Nephron progenitor cell (in vitro differentiated cells): ENCODE data around the gene ADAMTS16.

Experiments used
- DNase-seq: peaks from one replicate; pipeline ENCODE4 v3.0.0; 2021
- H3K27ac Mint-ChIP-seq: 2 replicates; pipeline ENCODE4 v1.8.0; 2021; ENCODE audit warnings: mild to moderate bottlenecking, moderate library complexity, mixed read lengths
- H3K27me3 Mint-ChIP-seq: 2 replicates; pipeline ENCODE4 v1.8.0; 2021; ENCODE audit warnings: mild to moderate bottlenecking, low read depth, mixed read lengths; ENCODE audit not compliant: poor library complexity
- H3K36me3 Mint-ChIP-seq: 2 replicates; pipeline ENCODE4 v1.8.0; 2021; ENCODE audit warnings: low read depth, mixed read lengths
- H3K4me1 Mint-ChIP-seq: 2 replicates; pipeline ENCODE4 v1.8.0; 2021; ENCODE audit warnings: mixed read lengths
- H3K4me3 Mint-ChIP-seq: 2 replicates; pipeline ENCODE4 v1.8.0; 2021; ENCODE audit warnings: mild to moderate bottlenecking, moderate library complexity, mixed read lengths
- H3K9me3 Mint-ChIP-seq: 2 replicates; pipeline ENCODE4 v1.8.0; 2021; ENCODE audit warnings: mild to moderate bottlenecking, moderate library complexity, mixed read lengths
- CTCF ChIP-seq: fragments of 200-600 bp; sonication (generic); IDR thresholded peaks from 2 replicates; pipeline ENCODE4 v1.5.0; 2021; ENCODE audit warnings: antibody characterized with exemption

ADAMTS16 gene

GRCh38 chr5:5252106-5252505 lies 112.0 kb downstream of the ADAMTS16 start:
- no peak for TF ChIP-seq CTCF
- no peak for DNase-seq
- peaks cover 2% of the 10 kb centered on the region for H3K4me1 Mint-ChIP-seq
- H3K27me3 Mint-ChIP-seq = peaks cover 6% of the 10 kb centered on the region
- peaks cover 13% of the 10 kb centered on the region for H3K36me3 Mint-ChIP-seq
- H3K27ac Mint-ChIP-seq = no peak overlapping the region
- peaks cover 41% of the 10 kb centered on the region for H3K9me3 Mint-ChIP-seq
- no peak overlapping the region for H3K4me3 Mint-ChIP-seq

- Mint-ChIP-seq H3K4me1 (peaks cover 21% of the 10 kb centered on the region), H3K27ac (no peak overlapping the region), H3K4me3 (no peak overlapping the region), H3K9me3 (peaks cover 42% of the 10 kb centered on the region), H3K36me3 (peaks cover 13% of the 10 kb centered on the region), H3K27me3 (peaks cover 6% of the 10 kb centered on the region)
- TF ChIP-seq CTCF = no peak
- no peak for DNase-seq
These were observed 117.2 kb downstream of the ADAMTS16 start for GRCh38 chr5:5257353-5257752.

- Mint-ChIP-seq H3K4me1 (peaks cover 21% of the 10 kb centered on the region), H3K27ac (no peak overlapping the region), H3K9me3 (peaks cover 34% of the 10 kb centered on the region), H3K36me3 (peaks cover 13% of the 10 kb centered on the region), H3K27me3 (peaks cover 6% of the 10 kb centered on the region), H3K4me3 (no peak overlapping the region)
- DNase-seq = no peak
- TF ChIP-seq CTCF = no peak
These were observed 118.4 kb downstream of the ADAMTS16 start for GRCh38 chr5:5258564-5258963.

- peaks cover 11% of the 10 kb centered on the region for H3K4me1 Mint-ChIP-seq
- no peak for DNase-seq
- H3K9me3 Mint-ChIP-seq = peaks cover 11% of the 10 kb centered on the region
- no peak overlapping the region for H3K4me3 Mint-ChIP-seq
- H3K27me3 Mint-ChIP-seq = peaks cover 22% of the 10 kb centered on the region
- H3K36me3 Mint-ChIP-seq = no peaks in the 10 kb centered on the region
- no peak for TF ChIP-seq CTCF
- H3K27ac Mint-ChIP-seq = no peak overlapping the region
These were observed 124.6 kb downstream of the ADAMTS16 start for GRCh38 chr5:5264727-5265126.

- no peak for TF ChIP-seq CTCF
- Mint-ChIP-seq H3K27me3 (peaks cover 20% of the 10 kb centered on the region), H3K9me3 (peaks cover 11% of the 10 kb centered on the region), H3K4me3 (no peak overlapping the region), H3K4me1 (peaks cover 12% of the 10 kb centered on the region), H3K36me3 (no peaks in the 10 kb centered on the region), H3K27ac (no peak overlapping the region)
- DNase-seq = no peak
These were observed 126.2 kb downstream of the ADAMTS16 start for GRCh38 chr5:5266297-5266696.

GRCh38 chr5:5270161-5270560 lies 130.0 kb downstream of the ADAMTS16 start:
- no peak for TF ChIP-seq CTCF
- H3K27me3 Mint-ChIP-seq = peaks cover 17% of the 10 kb centered on the region
- peaks cover 11% of the 10 kb centered on the region for H3K9me3 Mint-ChIP-seq
- no peak overlapping the region for H3K27ac Mint-ChIP-seq
- H3K4me3 Mint-ChIP-seq = no peak overlapping the region
- H3K36me3 Mint-ChIP-seq = no peaks in the 10 kb centered on the region
- peaks cover 12% of the 10 kb centered on the region for H3K4me1 Mint-ChIP-seq
- DNase-seq = no peak
